Measurements from ENCODE around the gene CHRNG.
A peak's percentile ranks its signal among the peaks of the same experiment; 100 is the strongest.
"Not testable (repeated sequence)": the region's sequence is repeated elsewhere in the genome, so short reads cannot be mapped to it uniquely, and the experiment has no call there.

Gene CHRNG

DNA sequence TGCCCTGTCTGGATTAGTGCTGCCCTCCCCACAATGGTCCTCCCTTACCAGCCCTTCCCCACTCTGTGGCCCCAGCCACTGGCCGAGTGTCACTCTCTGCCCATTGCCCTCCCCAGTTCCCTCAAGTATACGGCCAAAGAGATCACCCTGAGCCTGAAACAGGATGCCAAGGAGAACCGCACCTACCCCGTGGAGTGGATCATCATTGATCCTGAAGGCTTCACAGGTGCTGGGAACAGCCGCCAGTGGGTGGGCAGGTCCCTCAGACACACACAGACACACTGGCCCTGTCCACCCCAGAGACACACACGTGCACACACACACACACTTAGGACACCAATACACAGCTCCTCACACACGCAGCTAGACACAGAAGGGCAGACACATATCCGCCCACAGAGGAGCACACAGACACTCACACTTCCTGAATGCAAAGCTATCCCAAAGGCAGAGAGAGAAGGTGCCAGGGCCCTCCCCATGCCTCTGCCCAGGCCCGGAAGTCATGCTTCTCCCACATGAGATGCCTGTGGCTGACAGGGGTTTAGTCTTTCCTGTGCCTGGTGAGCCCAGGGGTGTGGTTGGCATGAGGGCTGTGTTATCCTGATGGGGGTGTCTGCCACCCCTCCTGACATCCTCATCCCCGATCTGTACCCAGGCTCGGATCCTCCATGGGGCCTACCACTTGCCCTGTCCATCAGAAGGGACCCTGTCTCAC lies 10.6 kb upstream of the CHRNG start:
- peak; percentile 31 for DNase-seq (ENCODE audit: low spot score)

DNA sequence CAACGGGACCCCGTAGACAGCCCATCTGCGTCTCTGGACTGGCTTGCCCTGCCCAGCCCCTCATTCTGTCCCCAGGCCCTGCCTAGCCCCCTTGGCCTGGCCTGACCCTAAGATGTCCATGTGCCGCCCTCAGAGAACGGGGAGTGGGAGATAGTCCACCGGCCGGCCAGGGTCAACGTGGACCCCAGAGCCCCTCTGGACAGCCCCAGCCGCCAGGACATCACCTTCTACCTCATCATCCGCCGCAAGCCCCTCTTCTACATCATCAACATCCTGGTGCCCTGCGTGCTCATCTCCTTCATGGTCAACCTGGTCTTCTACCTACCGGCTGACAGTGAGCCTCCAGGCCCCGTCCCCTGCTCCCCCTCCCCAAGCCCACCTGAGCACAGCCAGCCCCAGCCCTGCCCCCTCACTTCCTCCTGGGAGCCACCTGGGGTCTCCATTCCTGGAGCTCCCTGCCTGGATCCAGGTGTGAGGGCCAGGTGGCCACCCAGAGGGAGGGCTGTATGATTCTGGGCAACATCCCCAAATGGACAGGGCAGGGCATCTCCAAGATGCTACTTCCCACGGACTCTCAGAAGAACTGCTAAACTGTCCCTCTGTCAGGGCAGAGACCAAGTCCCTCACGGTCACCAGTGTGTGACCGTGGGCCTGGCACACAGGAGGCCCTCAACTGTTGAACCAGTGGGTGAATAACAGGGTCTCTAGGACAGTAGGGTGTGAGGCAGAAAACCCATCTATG lies 9.5 kb upstream of the CHRNG start:
- DNase-seq (ENCODE audit: low spot score), result no peak

DNA sequence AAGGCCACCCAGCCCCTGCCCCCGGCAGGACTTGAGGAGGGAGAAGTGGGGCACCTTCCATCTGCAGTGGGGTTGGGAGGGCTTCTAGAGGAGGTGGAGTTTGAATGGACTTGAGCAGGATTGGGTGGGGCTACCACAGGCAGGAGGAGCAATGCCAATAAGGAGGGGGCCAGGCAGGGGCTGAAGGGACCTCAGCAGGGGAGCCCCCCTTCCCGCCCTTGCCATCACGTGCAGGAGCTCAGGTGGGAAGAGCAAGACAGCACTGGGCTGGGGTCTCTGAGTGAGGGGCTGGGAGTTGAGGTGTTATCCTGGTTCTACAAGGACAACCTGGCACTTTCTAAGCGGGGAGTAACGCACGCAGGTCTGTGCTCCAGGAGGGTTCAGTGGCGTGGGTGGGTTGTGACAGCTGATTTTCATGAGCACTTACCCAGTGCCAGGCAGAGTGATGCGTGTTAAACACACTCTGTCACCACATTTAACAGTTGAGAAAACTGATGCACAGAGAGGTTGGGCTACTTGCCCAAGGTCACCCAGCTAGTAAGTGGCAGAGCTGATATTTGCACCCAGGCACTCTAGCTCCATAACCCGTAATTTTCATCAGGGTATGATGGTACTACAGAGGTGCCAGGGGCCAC lies 8.7 kb upstream of the CHRNG start:
- DNase-seq (ENCODE audit: low spot score), result no peak

DNA sequence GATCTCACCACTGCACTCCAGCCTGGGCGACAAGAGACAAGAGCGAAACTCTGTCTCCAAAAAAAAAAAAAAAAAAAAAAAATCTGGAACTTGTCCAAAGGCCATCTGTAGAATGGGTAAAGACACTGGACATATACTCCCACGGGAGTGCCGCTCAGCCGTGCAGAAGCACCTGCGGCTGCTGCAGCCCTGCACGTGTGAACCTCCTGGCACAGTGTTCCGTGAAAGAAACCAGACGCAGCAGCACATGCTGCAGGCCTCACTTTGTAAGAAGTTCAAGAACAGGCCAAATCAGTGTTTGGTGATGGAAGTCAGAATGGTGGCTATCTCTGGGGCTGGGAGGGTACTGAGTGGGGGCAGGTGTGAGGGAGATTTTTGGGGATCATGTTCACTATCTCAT lies 7.1 kb upstream of the CHRNG start:
- DNase-seq (ENCODE audit: low spot score), result no peak

DNA sequence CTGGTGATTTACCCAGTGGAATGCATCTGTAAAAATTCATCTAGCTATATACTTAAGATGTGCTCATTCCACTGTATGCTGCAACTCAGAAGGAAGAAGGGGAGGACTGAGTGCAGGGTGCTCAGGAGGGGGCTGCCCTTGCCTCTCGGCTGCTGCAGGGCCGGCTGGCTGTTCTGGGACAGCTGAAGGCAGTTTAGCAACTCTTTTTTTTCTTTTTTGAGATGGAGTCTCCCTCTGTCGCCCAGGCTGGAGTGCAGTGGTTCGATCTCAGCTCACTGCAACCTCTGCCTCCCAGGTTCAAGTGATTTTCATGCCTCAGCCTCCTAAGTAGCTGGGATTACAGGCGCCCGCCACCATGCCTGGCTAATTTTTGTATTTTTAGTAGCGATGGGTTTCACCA lies 6.7 kb upstream of the CHRNG start:
- DNase-seq (ENCODE audit: low spot score), result not testable (repeated sequence)

DNA sequence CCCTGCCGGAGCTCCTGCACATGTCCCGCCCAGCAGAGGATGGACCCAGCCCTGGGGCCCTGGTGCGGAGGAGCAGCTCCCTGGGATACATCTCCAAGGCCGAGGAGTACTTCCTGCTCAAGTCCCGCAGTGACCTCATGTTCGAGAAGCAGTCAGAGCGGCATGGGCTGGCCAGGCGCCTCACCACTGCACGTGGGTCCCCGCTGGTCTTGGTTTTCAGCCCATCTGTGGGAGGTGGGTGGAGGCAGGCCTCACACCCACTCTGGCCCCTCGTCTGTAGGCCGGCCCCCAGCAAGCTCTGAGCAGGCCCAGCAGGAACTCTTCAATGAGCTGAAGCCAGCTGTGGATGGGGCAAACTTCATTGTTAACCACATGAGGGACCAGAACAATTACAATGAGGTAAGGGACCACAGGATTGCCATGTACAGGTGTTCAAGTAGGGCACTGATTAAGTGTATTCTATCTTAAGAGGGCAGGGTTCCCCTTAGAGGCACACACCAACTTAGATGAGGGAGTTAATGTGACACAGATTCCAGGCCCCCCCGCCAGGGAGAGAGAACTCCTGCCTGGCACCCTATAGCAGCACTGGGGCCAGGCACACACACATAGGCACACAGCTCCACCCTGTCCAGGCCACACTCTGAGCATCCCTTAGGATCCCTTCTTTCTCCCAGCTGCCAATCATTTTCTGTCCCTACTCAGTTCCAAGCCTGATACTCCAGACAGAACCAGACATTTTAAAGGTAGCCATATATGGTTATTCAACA lies 5.4 kb upstream of the CHRNG start:
- DNase-seq (ENCODE audit: low spot score), result no peak

DNA sequence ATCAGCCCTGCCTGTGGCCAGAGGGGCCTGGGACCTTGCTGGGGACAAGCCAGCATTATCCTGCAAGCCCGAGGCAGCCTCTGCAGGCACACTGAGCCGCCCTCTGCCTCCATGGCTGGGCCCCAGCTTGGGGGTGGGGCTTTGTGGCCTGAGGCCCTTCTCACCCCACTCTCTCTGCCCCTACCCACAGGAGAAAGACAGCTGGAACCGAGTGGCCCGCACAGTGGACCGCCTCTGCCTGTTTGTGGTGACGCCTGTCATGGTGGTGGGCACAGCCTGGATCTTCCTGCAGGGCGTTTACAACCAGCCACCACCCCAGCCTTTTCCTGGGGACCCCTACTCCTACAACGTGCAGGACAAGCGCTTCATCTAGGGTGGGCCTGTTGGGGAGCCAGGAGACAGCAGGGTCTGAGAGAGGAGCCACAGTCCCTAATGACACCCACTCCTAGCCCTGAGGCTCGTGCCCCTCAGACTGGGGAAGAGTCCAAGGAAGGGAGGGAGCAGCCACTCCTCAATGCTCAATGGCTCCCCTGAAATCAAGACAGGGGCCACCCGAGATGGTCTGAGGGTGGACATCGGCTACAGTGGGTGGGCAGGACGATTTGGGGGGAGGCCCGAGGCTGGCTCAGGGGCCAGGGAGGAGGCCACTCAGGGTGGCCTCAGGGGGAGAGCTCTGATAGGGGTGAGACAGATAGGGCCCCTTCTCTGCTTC lies 4.4 kb upstream of the CHRNG start:
- DNase-seq (ENCODE audit: low spot score), result no peak

DNA sequence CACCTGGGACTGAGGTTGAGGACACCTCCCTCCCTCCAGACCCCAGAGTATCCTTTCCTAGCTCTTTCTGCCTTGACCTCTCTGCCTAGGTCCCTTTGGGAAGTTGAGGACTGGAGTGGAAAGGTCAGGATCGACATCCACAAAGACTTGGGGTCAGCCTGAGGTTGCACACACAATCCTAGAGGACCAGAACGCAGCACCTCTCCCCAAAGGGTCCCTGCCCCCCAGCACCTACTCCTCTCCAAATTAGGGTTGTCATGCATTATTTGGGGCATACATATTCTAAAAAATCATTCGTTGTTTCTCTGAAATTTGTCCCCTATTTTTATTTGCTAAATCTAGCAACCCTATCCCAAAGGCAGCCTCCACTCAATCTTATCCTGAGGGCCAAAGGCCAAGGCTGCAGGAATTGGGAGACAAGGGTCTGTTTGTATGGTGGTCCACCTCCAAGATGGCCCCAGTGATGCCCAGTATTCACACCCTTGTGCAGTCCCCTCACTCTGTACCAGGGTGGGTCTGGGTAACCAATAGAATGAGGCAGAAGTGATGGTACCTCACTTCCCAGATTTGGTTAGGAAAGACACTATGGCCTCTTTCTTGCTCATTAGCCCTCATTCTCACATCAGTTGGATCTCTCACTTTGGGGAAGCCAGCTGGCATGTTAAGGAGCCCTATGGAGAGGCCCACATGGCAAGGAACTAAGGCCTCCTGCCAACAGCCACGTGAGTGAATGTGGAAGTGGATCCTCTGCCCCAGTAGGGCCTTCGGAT lies 3.5 kb upstream of the CHRNG start:
- DNase-seq (ENCODE audit: low spot score), result no peak

DNA sequence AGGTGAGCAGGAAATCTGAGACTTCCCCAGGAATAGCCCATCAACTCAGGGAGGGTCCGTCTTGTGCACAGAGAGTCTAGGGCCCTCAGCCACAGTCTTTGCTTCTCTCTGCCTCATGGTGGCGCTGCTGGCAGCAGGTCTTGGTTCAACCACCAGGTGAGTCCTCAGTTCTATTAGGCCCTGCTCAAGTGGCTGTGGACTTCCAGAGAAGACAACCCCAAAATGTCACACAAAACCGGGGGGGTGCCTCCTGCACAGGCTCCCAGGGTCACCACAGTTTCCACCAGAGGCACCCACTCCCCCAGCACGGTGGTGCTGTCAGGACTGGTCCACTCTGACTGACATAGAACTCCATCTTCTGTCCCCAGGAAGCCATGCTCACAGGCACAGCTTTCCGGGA lies 2.4 kb upstream of the CHRNG start:
- no peak for DNase-seq (ENCODE audit: low spot score)

DNA sequence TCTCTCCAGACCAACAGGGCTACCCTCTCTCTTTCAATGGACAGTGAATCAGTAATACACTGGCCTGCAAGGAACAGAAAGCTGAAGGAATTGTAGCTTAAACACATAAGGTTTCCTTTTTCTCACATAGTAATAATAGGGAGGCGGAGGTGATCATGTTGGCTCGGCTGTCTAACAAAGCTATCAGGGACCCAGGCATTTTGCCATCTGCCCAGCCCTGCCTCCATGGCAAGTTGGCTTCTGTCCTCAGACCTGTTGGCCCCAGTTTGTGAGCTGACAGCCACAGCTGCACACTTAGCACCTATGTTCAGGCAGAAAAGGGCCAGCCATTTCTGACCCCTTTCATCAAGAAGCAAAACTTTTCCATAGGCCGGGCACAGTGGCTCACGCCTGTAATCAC lies 2.0 kb upstream of the CHRNG start:
- no peak for DNase-seq (ENCODE audit: low spot score)

DNA sequence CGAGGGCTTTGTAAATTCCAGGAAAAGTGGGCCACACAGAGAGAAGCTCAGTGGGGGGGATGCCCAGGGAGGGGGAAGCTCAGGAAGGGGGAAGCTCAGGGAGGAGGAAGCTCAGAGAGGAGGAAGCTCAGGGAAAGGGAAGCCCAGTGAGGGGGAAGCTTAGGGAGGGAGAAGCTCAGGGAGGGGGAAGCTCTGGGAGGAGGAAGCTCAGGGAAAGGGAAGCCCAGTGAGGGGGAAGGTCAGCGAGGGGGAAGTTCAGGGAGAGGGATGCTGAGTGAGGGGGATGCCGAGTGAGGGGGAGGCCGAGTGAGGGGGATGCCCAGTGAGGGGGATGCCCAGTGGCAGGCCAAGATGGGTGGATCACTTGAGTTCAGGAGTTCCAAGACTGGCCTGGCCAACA lies 821 bp upstream of the CHRNG start:
- no peak for DNase-seq (ENCODE audit: low spot score)

DNA sequence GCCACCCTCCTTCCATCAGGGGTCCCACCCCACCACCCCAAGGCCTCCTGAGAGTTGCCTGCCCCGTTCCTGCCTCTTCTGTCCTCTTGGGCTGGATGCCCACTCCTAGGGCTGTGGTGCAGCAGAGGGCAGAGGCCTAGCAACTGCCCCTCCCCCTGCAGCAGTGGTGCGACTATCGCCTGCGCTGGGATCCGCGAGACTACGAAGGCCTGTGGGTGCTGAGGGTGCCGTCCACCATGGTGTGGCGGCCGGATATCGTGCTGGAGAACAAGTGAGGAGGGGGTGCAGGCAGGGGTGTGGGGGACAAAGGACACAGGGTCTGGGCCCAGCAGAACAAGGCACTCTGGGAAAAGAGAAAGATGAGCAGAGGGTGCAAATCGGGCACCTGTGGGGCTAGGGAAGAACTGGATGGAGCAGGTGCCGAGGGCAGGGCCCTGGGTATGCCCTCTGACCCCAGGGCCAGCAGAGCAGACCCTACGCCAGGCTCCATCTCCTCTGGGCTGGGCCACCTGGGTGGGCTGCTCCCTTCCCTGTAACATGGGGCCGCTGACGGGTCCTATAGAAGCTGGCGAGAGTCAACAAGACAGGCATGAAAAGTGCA lies 1.0 kb downstream of the CHRNG start:
- no peak for DNase-seq (ENCODE audit: low spot score)

DNA sequence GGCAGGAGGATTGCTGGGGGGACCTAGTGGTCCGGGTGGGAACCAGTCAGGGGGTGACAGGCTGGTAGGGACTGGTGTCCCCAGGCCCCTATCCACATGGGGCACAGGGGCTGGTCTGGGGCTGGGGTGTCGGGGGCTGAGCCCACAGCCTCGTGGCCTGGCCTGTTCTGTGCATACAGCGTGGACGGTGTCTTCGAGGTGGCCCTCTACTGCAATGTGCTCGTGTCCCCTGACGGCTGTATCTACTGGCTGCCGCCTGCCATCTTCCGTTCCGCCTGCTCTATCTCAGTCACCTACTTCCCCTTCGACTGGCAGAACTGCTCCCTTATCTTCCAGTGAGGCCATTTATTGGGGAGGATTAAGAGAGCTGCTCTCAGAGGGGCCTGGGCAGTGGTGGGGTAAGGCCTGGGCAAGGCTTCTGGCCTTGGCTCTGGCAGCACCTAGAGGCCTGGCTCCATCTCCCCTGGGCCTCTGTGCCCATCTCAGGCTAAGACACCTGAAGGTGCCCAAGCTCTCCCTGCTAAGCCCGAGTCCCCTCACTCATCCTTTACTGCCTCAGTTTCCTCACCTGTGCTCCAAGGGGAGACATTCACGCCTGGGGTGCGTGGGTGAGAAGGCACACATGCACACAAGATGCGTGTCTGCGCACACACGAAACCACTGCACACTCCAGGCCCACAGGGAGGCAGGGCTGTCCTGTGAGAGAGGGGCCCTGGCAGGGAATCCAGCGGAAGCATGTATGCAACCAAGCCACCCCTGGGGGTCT lies 1.9 kb downstream of the CHRNG start:
- DNase-seq (ENCODE audit: low spot score), result no peak

DNA sequence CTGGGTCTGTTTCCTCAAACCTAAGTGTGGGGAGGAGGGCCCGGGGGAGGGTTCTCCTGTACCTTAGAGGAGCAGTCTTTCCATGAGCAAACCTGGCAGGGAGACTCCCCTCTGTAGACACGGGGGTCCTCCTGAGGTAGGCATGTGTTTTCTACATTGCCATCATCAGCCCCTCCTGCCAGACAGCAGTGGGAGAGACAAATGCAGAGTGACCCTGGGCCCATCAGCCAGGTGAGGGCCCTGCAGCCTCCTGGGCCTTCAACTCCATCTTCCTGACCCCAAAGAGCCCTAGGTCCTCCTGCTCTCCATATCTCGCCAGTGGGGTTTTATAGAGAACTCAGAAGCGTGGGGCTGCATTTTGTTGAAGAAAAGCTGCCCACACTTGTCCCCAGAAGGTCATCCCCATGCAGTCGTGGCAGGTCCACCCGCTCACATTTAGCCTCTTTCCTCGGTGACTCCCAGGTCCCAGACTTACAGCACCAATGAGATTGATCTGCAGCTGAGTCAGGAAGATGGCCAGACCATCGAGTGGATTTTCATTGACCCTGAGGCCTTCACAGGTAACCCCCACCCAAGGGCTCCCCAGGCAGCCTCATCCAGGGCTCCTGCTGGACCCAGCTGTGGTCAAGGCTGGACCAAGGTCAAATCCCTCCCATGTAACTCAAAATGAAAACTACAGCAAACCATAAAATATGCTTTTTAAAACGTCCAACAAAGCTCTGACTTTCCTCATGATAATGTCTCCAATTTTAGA lies 2.6 kb downstream of the CHRNG start:
- no peak for DNase-seq (ENCODE audit: low spot score)

DNA sequence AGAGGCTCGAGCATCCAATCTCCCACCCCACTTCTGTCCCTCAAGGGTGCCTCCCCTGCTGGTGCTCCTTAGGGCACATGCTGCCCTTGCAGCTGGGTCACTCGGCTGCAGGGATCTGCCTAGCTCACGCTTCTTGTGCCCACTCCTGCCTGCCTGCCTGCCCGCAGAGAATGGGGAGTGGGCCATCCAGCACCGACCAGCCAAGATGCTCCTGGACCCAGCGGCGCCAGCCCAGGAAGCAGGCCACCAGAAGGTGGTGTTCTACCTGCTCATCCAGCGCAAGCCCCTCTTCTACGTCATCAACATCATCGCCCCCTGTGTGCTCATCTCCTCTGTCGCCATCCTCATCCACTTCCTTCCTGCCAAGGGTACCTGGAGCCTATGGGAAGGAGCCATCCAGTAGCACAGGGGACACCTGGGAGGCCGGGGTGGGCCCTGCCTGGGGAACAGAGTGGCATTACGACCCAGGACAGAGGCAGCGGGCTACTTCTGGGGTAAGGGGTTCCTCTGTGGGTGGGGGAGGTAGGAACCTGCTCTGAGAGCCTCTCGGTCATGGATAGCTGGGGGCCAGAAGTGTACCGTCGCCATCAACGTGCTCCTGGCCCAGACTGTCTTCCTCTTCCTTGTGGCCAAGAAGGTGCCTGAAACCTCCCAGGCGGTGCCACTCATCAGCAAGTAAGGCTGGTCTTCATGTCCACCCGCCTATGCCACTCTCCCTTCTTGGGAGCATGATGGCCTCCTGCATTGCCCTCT lies 3.4 kb downstream of the CHRNG start:
- DNase-seq (ENCODE audit: low spot score), result no peak

DNA sequence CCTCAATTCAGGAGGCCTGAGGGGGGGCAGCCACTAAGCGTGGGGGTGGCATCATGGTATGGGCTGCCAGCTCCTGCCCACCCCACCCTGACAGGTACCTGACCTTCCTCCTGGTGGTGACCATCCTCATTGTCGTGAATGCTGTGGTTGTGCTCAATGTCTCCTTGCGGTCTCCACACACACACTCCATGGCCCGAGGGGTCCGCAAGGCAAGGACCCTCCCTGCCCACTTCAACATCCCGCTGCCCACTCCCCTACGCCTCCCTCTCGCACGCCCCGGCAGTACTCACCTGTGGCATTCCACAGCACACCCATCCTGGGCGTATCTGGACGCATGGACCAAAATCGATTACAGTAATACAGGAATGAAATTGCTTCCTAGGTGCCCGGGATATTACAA lies 4.0 kb downstream of the CHRNG start:
- DNase-seq (ENCODE audit: low spot score), result no peak

DNA sequence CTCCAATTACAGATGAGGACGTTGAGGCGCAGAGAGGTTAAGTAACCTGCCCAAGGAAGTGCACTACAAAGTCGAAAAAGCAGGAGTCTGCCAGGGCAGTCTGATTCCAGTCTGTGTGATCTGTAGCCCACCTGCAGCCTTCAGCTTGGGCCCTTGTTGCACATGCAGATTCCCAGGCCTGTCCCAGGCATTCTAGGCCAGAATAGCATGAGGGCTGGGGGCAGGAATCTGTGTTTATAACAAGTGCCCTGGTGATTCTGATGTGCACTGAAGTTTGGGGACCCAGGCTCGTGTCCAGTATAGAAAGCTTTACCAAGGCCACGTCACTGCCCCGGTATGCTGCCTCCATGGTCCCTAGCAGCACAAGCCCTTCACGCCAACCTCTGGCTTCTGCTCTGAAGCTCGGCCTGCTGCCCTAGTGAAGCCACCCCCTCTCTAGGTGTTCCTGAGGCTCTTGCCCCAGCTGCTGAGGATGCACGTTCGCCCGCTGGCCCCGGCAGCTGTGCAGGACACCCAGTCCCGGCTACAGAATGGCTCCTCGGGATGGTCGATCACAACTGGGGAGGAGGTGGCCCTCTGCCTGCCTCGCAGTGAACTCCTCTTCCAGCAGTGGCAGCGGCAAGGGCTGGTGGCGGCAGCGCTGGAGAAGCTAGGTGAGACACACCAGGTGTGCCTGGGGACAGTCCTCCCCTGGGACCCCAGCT lies 4.6 kb downstream of the CHRNG start:
- no peak for DNase-seq (ENCODE audit: low spot score)

DNA sequence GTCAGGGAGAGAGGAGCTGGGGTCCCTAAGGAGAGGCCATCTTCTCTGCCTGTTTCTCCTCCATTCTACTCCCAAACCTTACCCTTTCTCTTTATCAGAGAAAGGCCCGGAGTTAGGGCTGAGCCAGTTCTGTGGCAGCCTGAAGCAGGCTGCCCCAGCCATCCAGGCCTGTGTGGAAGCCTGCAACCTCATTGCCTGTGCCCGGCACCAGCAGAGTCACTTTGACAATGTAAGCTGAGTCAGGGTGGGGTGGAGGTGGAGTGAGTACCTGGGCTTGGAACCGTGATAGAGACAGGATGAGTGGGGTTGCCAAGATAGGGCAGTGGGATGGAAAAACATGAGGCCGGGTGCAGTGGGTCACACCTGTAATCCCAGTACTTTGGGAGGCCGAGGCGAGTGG lies 5.2 kb downstream of the CHRNG start:
- DNase-seq (ENCODE audit: low spot score), result no peak
